ENCODE results near the gene RAB4A.

GRCh38 chr1:229263254-229263653, 7.7 kb upstream of the RAB4A start:
- TF ChIP-seq CTCF (IDR thresholded peaks at IDR 0.05) (no peak), POLR2A (IDR thresholded peaks at IDR 0.05) (no peak)

Data from breast epithelium (tissue), 3 donors.